CD8-positive, alpha-beta memory T cell (primary cell): ENCODE measurements around the gene PITPNB. TPM values are rescaled to one million over a fixed set of nuclear protein-coding genes. Genes with fewer than 3 reads are reported as not detected.

Experiments
- CTCF ChIA-PET: fragments of 350-600 bp; sonication (Branson Sonifier 250); formaldehyde crosslinking; loops from one replicate; lab custom pipeline; 2021; ENCODE audit warnings: antibody characterized with exemption; lab: Charles Lee
- POLR2A ChIA-PET: fragments of 350-600 bp; sonication (Branson Sonifier 250); formaldehyde crosslinking; loops from one replicate; lab custom pipeline; 2021; ENCODE audit warnings: antibody characterized with exemption; lab: Charles Lee
- DNase-seq, 5 donors: peaks; one replicate each; pipeline versions ENCODE4 v3.0.0 to v3.0.0-alpha.2; 2020 to 2022; ENCODE audit warnings: mixed read lengths in 1 of 5
- H3K27ac ChIP-seq: one replicate; pipeline ENCODE4 v1.7.0; 2013; ENCODE audit warnings: low read depth, mild to moderate bottlenecking, low read length, moderate library complexity
- H3K27me3 ChIP-seq: 2 replicates; pipeline ENCODE4 v1.7.0; 2013; ENCODE audit warnings: low read length, mild to moderate bottlenecking; ENCODE audit not compliant: insufficient read depth, poor library complexity, severe bottlenecking
- H3K36me3 ChIP-seq: 2 replicates; pipeline ENCODE4 v1.7.0; 2013; ENCODE audit warnings: mild to moderate bottlenecking, low read length, moderate library complexity; ENCODE audit not compliant: insufficient read depth
- H3K4me1 ChIP-seq: 2 replicates; pipeline ENCODE4 v1.7.0; 2013; ENCODE audit warnings: mild to moderate bottlenecking, low read length, moderate library complexity; ENCODE audit not compliant: insufficient read depth
- H3K4me3 ChIP-seq: 2 replicates; pipeline ENCODE4 v1.7.0; 2013; ENCODE audit warnings: mild to moderate bottlenecking, low read length
- H3K9me3 ChIP-seq: 2 replicates; pipeline ENCODE4 v1.7.0; 2013; ENCODE audit warnings: mild to moderate bottlenecking, low read length
- H3K27ac Mint-ChIP-seq, 8 donors: one replicate each; pipeline ENCODE4 v1.8.0; 2020 to 2021; ENCODE audit warnings: mixed read lengths in 8 of 8, mild to moderate bottlenecking in 6 of 8, inconsistent platforms in 3 of 8, moderate library complexity in 3 of 8
- H3K27me3 Mint-ChIP-seq, 2 donors: one replicate each; pipeline ENCODE4 v1.8.0; 2020 to 2021; ENCODE audit warnings: mixed read lengths in 2 of 2, mild to moderate bottlenecking in 1 of 2, moderate library complexity in 1 of 2
- H3K36me3 Mint-ChIP-seq, 3 donors: one replicate each; pipeline ENCODE4 v1.8.0; 2020 to 2021; ENCODE audit warnings: mixed read lengths in 3 of 3, inconsistent platforms in 1 of 3, mild to moderate bottlenecking in 1 of 3
- H3K4me1 Mint-ChIP-seq, 3 donors: one replicate each; pipeline ENCODE4 v1.8.0; 2020 to 2021; ENCODE audit warnings: mixed read lengths in 3 of 3, inconsistent platforms in 1 of 3, mild to moderate bottlenecking in 1 of 3
- H3K4me3 Mint-ChIP-seq, 7 donors: one replicate each; pipeline ENCODE4 v1.8.0; 2020 to 2021; ENCODE audit warnings: mixed read lengths in 7 of 7, mild to moderate bottlenecking in 6 of 7, moderate library complexity in 4 of 7, inconsistent platforms in 2 of 7
- H3K9me3 Mint-ChIP-seq, 5 donors: one replicate each; pipeline ENCODE4 v1.8.0; 2020 to 2022; ENCODE audit warnings: mixed read lengths in 5 of 5, mild to moderate bottlenecking in 3 of 5, moderate library complexity in 2 of 5, inconsistent platforms in 1 of 5
- polyA plus RNA-seq: library from polyadenylated mRNA; unstranded; fragments of 300-500 nt; fragmentation: Illumina TruSeq; gene quantifications from one replicate; pipeline ENCODE4 v1.2.3, GENCODE V29; 2021
- total RNA-seq, 2 experiments: library from RNA; stranded (reverse); gene quantifications; one replicate each; pipeline ENCODE4 v1.2.3, GENCODE V29; 2021

Gene PITPNB
- total and polyA plus RNA-seq, 3 experiments from 2014 or later = 64.3 to 175 (median 165) TPM

DNA sequence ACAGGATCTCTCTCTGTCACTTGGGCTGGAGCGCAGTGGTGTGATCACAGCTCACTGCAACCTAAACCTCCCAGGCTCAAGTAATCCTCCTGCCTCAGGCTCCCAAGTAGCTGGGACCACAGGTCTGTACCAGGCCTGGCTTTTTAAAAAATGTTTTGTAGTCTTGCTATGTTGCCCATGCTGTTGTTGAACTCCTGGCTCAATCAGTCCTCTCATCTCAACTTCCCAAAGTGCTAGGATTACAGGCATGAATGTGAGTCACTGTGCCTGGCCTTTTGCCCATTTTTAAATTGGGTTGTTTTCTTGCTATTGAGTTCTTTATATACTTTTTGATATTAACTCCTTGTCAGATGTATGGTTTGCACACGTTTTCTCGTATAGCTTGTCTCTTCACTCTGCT lies 33.0 kb upstream of the PITPNB start:
- H3K9me3 ChIP-seq = no peaks in the 10 kb centered on the region
- POLR2A ChIA-PET = no interaction called here
- no peak overlapping the region for H3K4me3 Mint-ChIP-seq
- H3K27me3 ChIP-seq = no peaks in the 10 kb centered on the region
- no peaks in the 10 kb centered on the region for H3K4me1 Mint-ChIP-seq
- H3K9me3 Mint-ChIP-seq = no peaks in the 10 kb centered on the region
- DNase-seq = no peak
- CTCF ChIA-PET = no interaction called here
- H3K36me3 ChIP-seq = no peaks in the 10 kb centered on the region
- H3K27ac Mint-ChIP-seq = no peak overlapping the region
- H3K27me3 Mint-ChIP-seq = no peaks in the 10 kb centered on the region
- H3K4me1 ChIP-seq = no peaks in the 10 kb centered on the region
- H3K36me3 Mint-ChIP-seq = peaks cover 6 to 11% (median 9%) of the 10 kb centered on the region in 3 donors
- no peak overlapping the region for H3K4me3 ChIP-seq
- H3K27ac ChIP-seq = no peak overlapping the region

DNA sequence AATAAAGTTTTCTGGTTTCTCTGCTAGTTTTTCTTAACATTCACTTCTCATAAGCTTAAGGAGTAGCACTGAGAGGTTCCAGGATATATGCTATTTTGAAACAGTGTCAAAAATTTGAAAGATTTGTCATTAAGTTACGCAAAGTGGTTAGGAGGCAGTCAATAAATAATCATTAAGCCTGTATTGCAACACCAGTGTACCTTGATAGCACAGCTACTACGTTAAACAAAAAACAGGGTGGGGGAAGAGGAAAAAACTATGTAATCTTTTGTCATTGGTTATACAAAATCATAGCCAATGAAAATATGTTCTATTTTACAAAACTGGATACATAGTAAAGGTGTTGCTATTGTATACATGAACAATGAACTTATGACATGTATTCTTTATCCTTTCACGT lies 30.4 kb upstream of the PITPNB start:
- Mint-ChIP-seq H3K9me3 (no peaks in the 10 kb centered on the region), H3K27ac (no peak overlapping the region), H3K4me1 (peaks cover 0 to 7% (median under 1%) of the 10 kb centered on the region in 3 donors), H3K27me3 (no peaks in the 10 kb centered on the region), H3K4me3 (no peak overlapping the region), H3K36me3 (peaks cover 10 to 15% (median 11%) of the 10 kb centered on the region in 3 donors)
- no peaks in the 10 kb centered on the region for H3K4me1 ChIP-seq
- H3K27me3 ChIP-seq = no peaks in the 10 kb centered on the region
- no peaks in the 10 kb centered on the region for H3K36me3 ChIP-seq
- no peak for DNase-seq
- H3K27ac ChIP-seq = no peak overlapping the region
- H3K4me3 ChIP-seq = no peak overlapping the region
- ChIA-PET CTCF (no interaction called here), POLR2A (no interaction called here)
- H3K9me3 ChIP-seq = no peaks in the 10 kb centered on the region

DNA sequence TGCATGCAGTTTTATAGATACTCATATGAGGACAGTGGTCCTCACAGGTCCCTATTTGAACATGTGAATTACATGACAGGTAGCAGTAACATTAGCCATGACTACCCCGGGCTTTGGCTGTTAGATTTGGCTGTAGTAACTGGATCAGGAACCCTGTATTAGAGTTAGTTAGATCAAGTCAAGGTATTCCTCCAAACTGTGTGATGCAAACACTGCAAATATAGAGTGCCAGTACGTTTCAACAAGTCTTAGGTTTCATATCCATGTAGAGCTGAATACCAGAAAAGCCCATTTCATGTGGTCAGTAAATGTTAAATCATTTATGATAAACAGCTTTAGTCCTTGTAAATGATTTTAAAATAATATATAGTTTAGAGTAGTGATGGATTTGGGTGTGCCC lies 29.5 kb upstream of the PITPNB start:
- no peak overlapping the region for H3K27ac ChIP-seq
- ChIA-PET CTCF (no interaction called here), POLR2A (no interaction called here)
- DNase-seq = no peak
- Mint-ChIP-seq H3K27me3 (no peaks in the 10 kb centered on the region), H3K4me3 (no peak overlapping the region), H3K27ac (no peak overlapping the region), H3K9me3 (no peaks in the 10 kb centered on the region), H3K4me1 (peaks cover 0 to 9% (median 3%) of the 10 kb centered on the region in 3 donors), H3K36me3 (peaks cover 11 to 16% (median 12%) of the 10 kb centered on the region in 3 donors)
- no peaks in the 10 kb centered on the region for H3K36me3 ChIP-seq
- H3K9me3 ChIP-seq = no peaks in the 10 kb centered on the region
- no peaks in the 10 kb centered on the region for H3K27me3 ChIP-seq
- no peak overlapping the region for H3K4me3 ChIP-seq
- H3K4me1 ChIP-seq = no peaks in the 10 kb centered on the region

DNA sequence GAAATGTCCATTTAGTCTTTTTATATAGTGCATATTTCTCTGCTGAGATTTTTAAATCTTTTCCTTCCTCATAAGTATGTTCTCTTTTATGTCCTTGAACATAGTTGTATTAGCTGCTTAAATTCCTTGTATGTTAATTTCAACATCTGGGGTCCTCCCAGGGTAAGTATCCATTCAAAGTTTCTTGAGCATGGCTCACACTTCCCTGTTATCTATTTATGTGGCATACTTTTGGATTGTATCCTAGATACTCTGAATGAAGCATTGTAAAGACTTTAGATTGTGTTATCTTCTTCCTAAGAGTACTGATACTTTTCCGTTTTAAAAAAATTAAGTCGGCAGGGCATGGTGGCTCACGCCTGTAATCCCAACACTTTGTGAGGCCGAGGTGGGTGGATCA lies 28.4 kb upstream of the PITPNB start:
- no peaks in the 10 kb centered on the region for H3K36me3 ChIP-seq
- Mint-ChIP-seq H3K27me3 (no peaks in the 10 kb centered on the region), H3K4me3 (no peak overlapping the region), H3K27ac (no peak overlapping the region), H3K4me1 (peaks cover 0 to 9% (median 3%) of the 10 kb centered on the region in 3 donors), H3K9me3 (no peaks in the 10 kb centered on the region), H3K36me3 (peaks cover 11 to 17% (median 12%) of the 10 kb centered on the region in 3 donors)
- H3K27ac ChIP-seq = no peak overlapping the region
- CTCF ChIA-PET = interaction anchor here (0.7 kb wide), 1 partner anchor 330 kb away, joined by 3 read pairs; no protein-coding TSS in a partner anchor
- POLR2A ChIA-PET = no interaction called here
- DNase-seq = no peak
- no peaks in the 10 kb centered on the region for H3K4me1 ChIP-seq
- no peaks in the 10 kb centered on the region for H3K9me3 ChIP-seq
- H3K4me3 ChIP-seq = no peak overlapping the region
- H3K27me3 ChIP-seq = no peaks in the 10 kb centered on the region

DNA sequence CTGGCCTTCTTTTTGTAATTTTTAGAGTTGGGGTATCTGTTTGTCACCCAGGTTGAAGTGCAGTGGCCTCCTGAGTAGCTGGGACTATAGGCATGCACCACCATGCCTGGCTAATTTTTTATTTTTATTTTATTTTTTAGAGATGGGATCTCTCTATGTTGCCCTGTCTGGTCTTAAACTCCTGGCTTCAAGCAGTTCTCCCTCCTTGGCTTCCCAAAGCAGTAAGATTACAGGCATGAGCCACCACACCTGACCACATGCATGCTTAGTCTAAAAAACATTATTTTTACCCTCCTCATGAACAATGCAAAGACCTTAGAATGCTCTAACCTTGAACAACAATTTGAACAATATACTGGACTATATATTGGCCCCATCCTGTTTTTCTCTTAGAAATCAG lies 22.1 kb upstream of the PITPNB start:
- H3K27me3 Mint-ChIP-seq = no peaks in the 10 kb centered on the region
- H3K36me3 ChIP-seq = no peaks in the 10 kb centered on the region
- H3K4me1 ChIP-seq = no peaks in the 10 kb centered on the region
- peaks cover 0 to 17% (median 12%) of the 10 kb centered on the region in 3 donors for H3K36me3 Mint-ChIP-seq
- no peak for DNase-seq
- H3K27ac Mint-ChIP-seq = no peak overlapping the region
- no peaks in the 10 kb centered on the region for H3K9me3 ChIP-seq
- H3K4me3 ChIP-seq = no peak overlapping the region
- no peaks in the 10 kb centered on the region for H3K27me3 ChIP-seq
- no peak overlapping the region for H3K4me3 Mint-ChIP-seq
- no peak overlapping the region for H3K27ac ChIP-seq
- ChIA-PET CTCF (no interaction called here), POLR2A (no interaction called here)
- H3K4me1 Mint-ChIP-seq = peaks cover 0 to 9% (median 3%) of the 10 kb centered on the region in 3 donors
- no peaks in the 10 kb centered on the region for H3K9me3 Mint-ChIP-seq

DNA sequence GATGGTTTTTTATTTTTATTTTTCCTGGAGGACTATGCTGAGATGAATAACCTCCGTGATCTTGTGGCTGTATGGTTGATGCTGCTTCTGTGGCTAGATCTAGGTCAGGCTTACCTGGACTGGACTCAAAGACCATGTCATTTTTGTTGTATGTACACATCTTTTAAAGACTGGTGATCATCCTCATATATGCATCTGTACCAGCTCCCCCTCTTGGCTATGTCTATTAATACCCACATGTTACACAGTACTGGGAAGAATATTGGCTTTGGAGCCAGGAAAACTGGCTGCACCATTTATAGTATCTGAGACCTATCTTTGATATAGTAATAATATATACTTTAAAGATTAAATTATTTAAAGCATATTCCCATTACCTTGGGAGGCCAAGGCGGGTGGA lies 18.4 kb upstream of the PITPNB start:
- ChIA-PET POLR2A (no interaction called here), CTCF (no interaction called here)
- Mint-ChIP-seq H3K9me3 (no peaks in the 10 kb centered on the region), H3K27ac (no peak overlapping the region), H3K36me3 (peaks cover 7 to 24% (median 17%) of the 10 kb centered on the region in 3 donors), H3K4me3 (no peak overlapping the region), H3K27me3 (no peaks in the 10 kb centered on the region), H3K4me1 (no peaks in the 10 kb centered on the region)
- H3K27me3 ChIP-seq = no peaks in the 10 kb centered on the region
- no peaks in the 10 kb centered on the region for H3K4me1 ChIP-seq
- no peak overlapping the region for H3K4me3 ChIP-seq
- no peaks in the 10 kb centered on the region for H3K36me3 ChIP-seq
- DNase-seq = no peak
- no peak overlapping the region for H3K27ac ChIP-seq
- no peaks in the 10 kb centered on the region for H3K9me3 ChIP-seq

DNA sequence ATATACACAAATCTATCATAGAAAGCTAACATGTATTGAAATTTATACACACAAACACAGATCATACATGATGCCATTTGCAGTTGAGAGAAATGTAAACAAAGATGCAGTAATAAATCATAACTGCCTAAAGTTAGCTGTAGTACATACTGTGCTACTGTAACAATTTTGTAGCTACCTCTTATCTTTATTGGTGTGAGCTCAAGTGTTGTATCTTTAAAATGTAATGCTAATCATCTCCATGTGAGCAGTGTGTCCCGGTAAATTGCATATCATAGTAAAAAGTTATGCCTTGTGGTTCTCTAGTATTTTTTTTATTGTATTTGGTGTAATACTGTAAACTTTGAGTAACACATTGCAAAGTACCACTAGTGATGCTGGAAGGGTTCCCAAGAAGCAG lies 16.8 kb upstream of the PITPNB start:
- no peak for DNase-seq
- no peaks in the 10 kb centered on the region for H3K9me3 Mint-ChIP-seq
- no peak overlapping the region for H3K27ac Mint-ChIP-seq
- no peaks in the 10 kb centered on the region for H3K27me3 Mint-ChIP-seq
- Histone ChIP-seq H3K36me3 (no peaks in the 10 kb centered on the region), H3K27me3 (no peaks in the 10 kb centered on the region), H3K27ac (no peak overlapping the region), H3K4me1 (no peaks in the 10 kb centered on the region), H3K9me3 (no peaks in the 10 kb centered on the region), H3K4me3 (no peak overlapping the region)
- ChIA-PET CTCF (interaction anchor here (0.7 to 1.3 kb wide), 3 partner anchors 17 to 73 kb away, joined by 3 read pairs; partner anchors contain the start of gene PITPNB), POLR2A (no interaction called here)
- no peak overlapping the region for H3K4me3 Mint-ChIP-seq
- peaks cover 7 to 17% (median 9%) of the 10 kb centered on the region in 3 donors for H3K36me3 Mint-ChIP-seq
- H3K4me1 Mint-ChIP-seq = no peaks in the 10 kb centered on the region

DNA sequence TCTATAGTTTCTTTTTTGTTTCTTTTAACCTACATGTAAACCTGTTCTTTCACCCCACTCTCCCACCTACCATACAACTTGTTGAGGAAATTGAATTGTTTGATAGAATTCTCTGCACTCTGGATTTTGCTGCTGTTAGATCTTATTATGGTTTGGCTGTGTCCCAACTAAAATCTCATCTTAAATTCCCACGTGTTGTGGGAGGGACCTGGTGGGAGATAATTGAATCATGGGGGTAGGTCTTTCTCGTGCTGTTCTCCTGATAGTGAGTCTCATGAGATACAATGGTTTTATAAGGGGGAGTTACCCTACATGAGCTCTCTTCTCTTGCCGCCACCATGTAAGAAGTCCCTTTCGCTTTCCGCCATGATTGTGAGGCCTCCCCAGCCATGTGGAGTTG lies 15.0 kb upstream of the PITPNB start:
- Histone ChIP-seq H3K27me3 (no peaks in the 10 kb centered on the region), H3K9me3 (no peaks in the 10 kb centered on the region), H3K36me3 (no peaks in the 10 kb centered on the region), H3K27ac (no peak overlapping the region), H3K4me3 (no peak overlapping the region), H3K4me1 (no peaks in the 10 kb centered on the region)
- no peak for DNase-seq
- CTCF ChIA-PET = no interaction called here
- Mint-ChIP-seq H3K9me3 (no peaks in the 10 kb centered on the region), H3K36me3 (peaks cover 7 to 14% (median 9%) of the 10 kb centered on the region in 3 donors), H3K27me3 (no peaks in the 10 kb centered on the region), H3K4me1 (peaks cover 0 to 4% (median 3%) of the 10 kb centered on the region in 3 donors), H3K4me3 (no peak overlapping the region), H3K27ac (no peak overlapping the region)
- POLR2A ChIA-PET = no interaction called here
